Activated T-helper 2 cell treated with anti-CD3 and anti-CD28 coated beads, Interferon-gamma antibody, Interleukin-2, Interleukin-4, amounts not matched to agents 10 μg/mL and 5 μg/mL and 100 μg/mL, durations not matched to agents 14 hours and 24 hours and 36 hours (primary cell): ENCODE results near the gene AQP9. TPM values are rescaled to one million over a fixed set of nuclear protein-coding genes. Genes with fewer than 3 reads are reported as not detected.

Experiments used
- DNase-seq: peaks from one replicate; pipeline ENCODE4 v3.0.0; 2021; ENCODE audit warnings: low spot score
- H3K27ac Mint-ChIP-seq: one replicate; pipeline ENCODE4 v1.8.0; 2021; ENCODE audit warnings: mixed read lengths
- H3K27me3 Mint-ChIP-seq: one replicate; pipeline ENCODE4 v1.8.0; 2021; ENCODE audit warnings: low read depth, mixed read lengths
- H3K36me3 Mint-ChIP-seq: one replicate; pipeline ENCODE4 v1.8.0; 2021; ENCODE audit warnings: low read depth, mixed read lengths
- H3K4me1 Mint-ChIP-seq: one replicate; pipeline ENCODE4 v1.8.0; 2021; ENCODE audit warnings: low read depth, mixed read lengths
- H3K4me3 Mint-ChIP-seq: one replicate; pipeline ENCODE4 v1.8.0; 2021; ENCODE audit warnings: low read depth, mild to moderate bottlenecking, moderate library complexity, mixed read lengths
- H3K9me3 Mint-ChIP-seq: one replicate; pipeline ENCODE4 v1.8.0; 2021; ENCODE audit warnings: mixed read lengths
- intact Hi-C: fragments of 100-400 bp; cut with micrococcal nuclease; formaldehyde crosslinking; loops from one replicate; pipeline ENCODE4 v1.15.1; 2023
- total RNA-seq: library from RNA; stranded (reverse); gene quantifications from 2 replicates; pipeline ENCODE4 v1.2.3, GENCODE V29; 2022

The AQP9 gene
- total RNA-seq, 1 donor from 2014 or later: 0.89 TPM

- Mint-ChIP-seq H3K4me3 (no peak overlapping the region), H3K9me3 (no peaks in the 10 kb centered on the region), H3K27ac (no peak overlapping the region), H3K4me1 (peaks cover 4% of the 10 kb centered on the region), H3K27me3 (peaks cover 13% of the 10 kb centered on the region), H3K36me3 (no peaks in the 10 kb centered on the region)
- intact Hi-C loops: no loop called here
- DNase-seq: no peak
Measured at GRCh38 chr15:58118272-58118671, 19.9 kb upstream of the AQP9 start.

GRCh38 chr15:58119016-58119415 is 19.2 kb upstream of the AQP9 start:
- H3K4me3 Mint-ChIP-seq: no peak overlapping the region
- H3K27me3 Mint-ChIP-seq: peaks cover 17% of the 10 kb centered on the region
- no peak for DNase-seq
- intact Hi-C loops: no loop called here
- no peaks in the 10 kb centered on the region for H3K9me3 Mint-ChIP-seq
- H3K27ac Mint-ChIP-seq: no peak overlapping the region
- peaks cover 4% of the 10 kb centered on the region for H3K4me1 Mint-ChIP-seq
- no peaks in the 10 kb centered on the region for H3K36me3 Mint-ChIP-seq

- no peak for DNase-seq
- peaks cover 6% of the 10 kb centered on the region for H3K9me3 Mint-ChIP-seq
- no peak overlapping the region for H3K27ac Mint-ChIP-seq
- intact Hi-C loops: no loop called here
- no peak overlapping the region for H3K4me3 Mint-ChIP-seq
- H3K4me1 Mint-ChIP-seq: no peaks in the 10 kb centered on the region
- H3K27me3 Mint-ChIP-seq: peaks cover 14% of the 10 kb centered on the region
- H3K36me3 Mint-ChIP-seq: no peaks in the 10 kb centered on the region
Measured at GRCh38 chr15:58124585-58124984, 13.6 kb upstream of the AQP9 start.

GRCh38 chr15:58125333-58125732 is 12.8 kb upstream of the AQP9 start:
- Mint-ChIP-seq H3K4me1 (no peaks in the 10 kb centered on the region), H3K27ac (no peak overlapping the region), H3K27me3 (peaks cover 14% of the 10 kb centered on the region), H3K36me3 (no peaks in the 10 kb centered on the region), H3K9me3 (peaks cover 6% of the 10 kb centered on the region), H3K4me3 (no peak overlapping the region)
- DNase-seq: no peak
- intact Hi-C loops: no loop called here

GRCh38 chr15:58134886-58135285 is 3.3 kb upstream of the AQP9 start:
- peaks cover 11% of the 10 kb centered on the region for H3K4me1 Mint-ChIP-seq
- no peaks in the 10 kb centered on the region for H3K9me3 Mint-ChIP-seq
- H3K4me3 Mint-ChIP-seq: no peak overlapping the region
- no peaks in the 10 kb centered on the region for H3K36me3 Mint-ChIP-seq
- intact Hi-C loops: no loop called here
- no peak for DNase-seq
- no peak overlapping the region for H3K27ac Mint-ChIP-seq
- H3K27me3 Mint-ChIP-seq: peaks cover 14% of the 10 kb centered on the region

- H3K27ac Mint-ChIP-seq: no peak overlapping the region
- peaks cover 13% of the 10 kb centered on the region for H3K4me1 Mint-ChIP-seq
- H3K27me3 Mint-ChIP-seq: peaks cover 14% of the 10 kb centered on the region
- DNase-seq: no peak
- intact Hi-C loops: no loop called here
- no peak overlapping the region for H3K4me3 Mint-ChIP-seq
- H3K36me3 Mint-ChIP-seq: no peaks in the 10 kb centered on the region
- no peaks in the 10 kb centered on the region for H3K9me3 Mint-ChIP-seq
Measured at GRCh38 chr15:58135511-58136174, 2.5 kb upstream of the AQP9 start.

- intact Hi-C loops: no loop called here
- Mint-ChIP-seq H3K27ac (no peak overlapping the region), H3K4me3 (no peak overlapping the region), H3K36me3 (no peaks in the 10 kb centered on the region), H3K27me3 (peaks cover 14% of the 10 kb centered on the region), H3K4me1 (peaks cover 13% of the 10 kb centered on the region), H3K9me3 (no peaks in the 10 kb centered on the region)
- no peak for DNase-seq
Measured at GRCh38 chr15:58136731-58137130, 1.4 kb upstream of the AQP9 start.

- intact Hi-C loops: no loop called here
- Mint-ChIP-seq H3K27ac (no peak overlapping the region), H3K27me3 (peaks cover 14% of the 10 kb centered on the region), H3K4me1 (peaks cover 15% of the 10 kb centered on the region), H3K4me3 (no peak overlapping the region), H3K9me3 (no peaks in the 10 kb centered on the region), H3K36me3 (no peaks in the 10 kb centered on the region)
- DNase-seq: no peak
Measured at GRCh38 chr15:58137686-58138085, 495 bp upstream of the AQP9 start.

GRCh38 chr15:58139276-58139988 is 1.3 kb downstream of the AQP9 start:
- no peaks in the 10 kb centered on the region for H3K36me3 Mint-ChIP-seq
- no peak overlapping the region for H3K27ac Mint-ChIP-seq
- peaks cover 22% of the 10 kb centered on the region for H3K4me1 Mint-ChIP-seq
- no peak overlapping the region for H3K4me3 Mint-ChIP-seq
- H3K9me3 Mint-ChIP-seq: no peaks in the 10 kb centered on the region
- H3K27me3 Mint-ChIP-seq: peaks cover 12% of the 10 kb centered on the region
- intact Hi-C loops: no loop called here
- no peak for DNase-seq

- H3K4me3 Mint-ChIP-seq: no peak overlapping the region
- peaks cover 22% of the 10 kb centered on the region for H3K4me1 Mint-ChIP-seq
- peaks cover 7% of the 10 kb centered on the region for H3K27me3 Mint-ChIP-seq
- no peaks in the 10 kb centered on the region for H3K36me3 Mint-ChIP-seq
- intact Hi-C loops: no loop called here
- no peak for DNase-seq
- H3K9me3 Mint-ChIP-seq: no peaks in the 10 kb centered on the region
- no peak overlapping the region for H3K27ac Mint-ChIP-seq
Measured at GRCh38 chr15:58139989-58140522, 1.9 kb downstream of the AQP9 start.

- intact Hi-C loops: no loop called here
- no peak for DNase-seq
- H3K4me1 Mint-ChIP-seq: peaks cover 24% of the 10 kb centered on the region
- H3K4me3 Mint-ChIP-seq: no peak overlapping the region
- H3K27ac Mint-ChIP-seq: no peak overlapping the region
- H3K27me3 Mint-ChIP-seq: peaks cover 3% of the 10 kb centered on the region
- H3K9me3 Mint-ChIP-seq: no peaks in the 10 kb centered on the region
- no peaks in the 10 kb centered on the region for H3K36me3 Mint-ChIP-seq
Measured at GRCh38 chr15:58141894-58142293, 3.7 kb downstream of the AQP9 start.

- no peaks in the 10 kb centered on the region for H3K36me3 Mint-ChIP-seq
- H3K4me1 Mint-ChIP-seq: peaks cover 19% of the 10 kb centered on the region
- peaks cover 6% of the 10 kb centered on the region for H3K27me3 Mint-ChIP-seq
- H3K9me3 Mint-ChIP-seq: no peaks in the 10 kb centered on the region
- H3K27ac Mint-ChIP-seq: no peak overlapping the region
- intact Hi-C loops: no loop called here
- DNase-seq: no peak
- no peak overlapping the region for H3K4me3 Mint-ChIP-seq
Measured at GRCh38 chr15:58142827-58143461, 4.8 kb downstream of the AQP9 start.

GRCh38 chr15:58145606-58146005 is 7.4 kb downstream of the AQP9 start:
- H3K4me1 Mint-ChIP-seq: peaks cover 11% of the 10 kb centered on the region
- H3K9me3 Mint-ChIP-seq: no peaks in the 10 kb centered on the region

More at GRCh38 chr15:58145606-58146005, 7.4 kb downstream of the AQP9 start:
- H3K27ac Mint-ChIP-seq: no peak overlapping the region
- intact Hi-C loops: no loop called here
- peaks cover 9% of the 10 kb centered on the region for H3K27me3 Mint-ChIP-seq
- no peak for DNase-seq
- no peak overlapping the region for H3K4me3 Mint-ChIP-seq
- H3K36me3 Mint-ChIP-seq: no peaks in the 10 kb centered on the region
